HL-60 (cell line): Measurements from ENCODE around the gene TJP3.

Source experiments
- CTCF ChIP-seq: IDR thresholded peaks from one replicate; pipeline ENCODE4 v1.5.1; 2011; ENCODE audit warnings: low read length, control low read depth, inconsistent platforms; ENCODE audit not compliant: insufficient read depth
- POLR2AphosphoS5 ChIP-seq: IDR thresholded peaks from 2 replicates; pipeline ENCODE4 v1.6.1; 2012; ENCODE audit warnings: low read depth
- TF ChIP-seq, protein P1 (sequence below): IDR thresholded peaks from 2 replicates; pipeline ENCODE4 v1.6.1; 2012; ENCODE audit warnings: low read depth; ENCODE audit not compliant: insufficient replicate concordance

- TF ChIP-seq CTCF (no peak), POLR2AphosphoS5 (no peak)
- TF ChIP-seq, protein P1, sequence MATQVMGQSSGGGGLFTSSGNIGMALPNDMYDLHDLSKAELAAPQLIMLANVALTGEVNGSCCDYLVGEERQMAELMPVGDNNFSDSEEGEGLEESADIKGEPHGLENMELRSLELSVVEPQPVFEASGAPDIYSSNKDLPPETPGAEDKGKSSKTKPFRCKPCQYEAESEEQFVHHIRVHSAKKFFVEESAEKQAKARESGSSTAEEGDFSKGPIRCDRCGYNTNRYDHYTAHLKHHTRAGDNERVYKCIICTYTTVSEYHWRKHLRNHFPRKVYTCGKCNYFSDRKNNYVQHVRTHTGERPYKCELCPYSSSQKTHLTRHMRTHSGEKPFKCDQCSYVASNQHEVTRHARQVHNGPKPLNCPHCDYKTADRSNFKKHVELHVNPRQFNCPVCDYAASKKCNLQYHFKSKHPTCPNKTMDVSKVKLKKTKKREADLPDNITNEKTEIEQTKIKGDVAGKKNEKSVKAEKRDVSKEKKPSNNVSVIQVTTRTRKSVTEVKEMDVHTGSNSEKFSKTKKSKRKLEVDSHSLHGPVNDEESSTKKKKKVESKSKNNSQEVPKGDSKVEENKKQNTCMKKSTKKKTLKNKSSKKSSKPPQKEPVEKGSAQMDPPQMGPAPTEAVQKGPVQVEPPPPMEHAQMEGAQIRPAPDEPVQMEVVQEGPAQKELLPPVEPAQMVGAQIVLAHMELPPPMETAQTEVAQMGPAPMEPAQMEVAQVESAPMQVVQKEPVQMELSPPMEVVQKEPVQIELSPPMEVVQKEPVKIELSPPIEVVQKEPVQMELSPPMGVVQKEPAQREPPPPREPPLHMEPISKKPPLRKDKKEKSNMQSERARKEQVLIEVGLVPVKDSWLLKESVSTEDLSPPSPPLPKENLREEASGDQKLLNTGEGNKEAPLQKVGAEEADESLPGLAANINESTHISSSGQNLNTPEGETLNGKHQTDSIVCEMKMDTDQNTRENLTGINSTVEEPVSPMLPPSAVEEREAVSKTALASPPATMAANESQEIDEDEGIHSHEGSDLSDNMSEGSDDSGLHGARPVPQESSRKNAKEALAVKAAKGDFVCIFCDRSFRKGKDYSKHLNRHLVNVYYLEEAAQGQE, result no peak
Observed at GRCh38 chr19:3659746-3660112, 48.5 kb upstream of the TJP3 start.
